Progenitor cell of endocrine pancreas (in vitro differentiated cells): Measurements from ENCODE around the gene ACVR2B. TPM values are rescaled to one million over a fixed set of nuclear protein-coding genes. Genes with fewer than 3 reads are reported as not detected.
"Not testable (repeated sequence)": the region's sequence is repeated elsewhere in the genome, so short reads cannot be mapped to it uniquely, and the experiment has no call there.

Source experiments
- DNase-seq: peaks from one replicate; pipeline ENCODE4 v3.0.0; 2021; ENCODE audit warnings: low spot score; ENCODE audit not compliant: unreplicated experiment
- H3K27ac Mint-ChIP-seq: 2 replicates; pipeline ENCODE4 v1.8.0; 2021; ENCODE audit warnings: mild to moderate bottlenecking, moderate library complexity, mixed read lengths
- H3K27me3 Mint-ChIP-seq: 2 replicates; pipeline ENCODE4 v1.8.0; 2021; ENCODE audit warnings: mixed read lengths
- H3K36me3 Mint-ChIP-seq: 2 replicates; pipeline ENCODE4 v1.8.0; 2022; ENCODE audit warnings: mixed read lengths; ENCODE audit not compliant: insufficient read depth
- H3K4me1 Mint-ChIP-seq: 2 replicates; pipeline ENCODE4 v1.8.0; 2021; ENCODE audit warnings: low read depth, mixed read lengths
- H3K4me3 Mint-ChIP-seq: 2 replicates; pipeline ENCODE4 v1.8.0; 2021; ENCODE audit warnings: low read depth, mild to moderate bottlenecking, moderate library complexity, mixed read lengths
- H3K9me3 Mint-ChIP-seq: 2 replicates; pipeline ENCODE4 v1.8.0; 2021; ENCODE audit warnings: low read depth, mixed read lengths
- CTCF ChIP-seq: fragments of 200-600 bp; sonication (generic); IDR thresholded peaks from one replicate; pipeline ENCODE4 v1.5.0; 2021; ENCODE audit warnings: antibody characterized with exemption, mild to moderate bottlenecking; ENCODE audit not compliant: unreplicated experiment
- total RNA-seq: library from RNA; stranded (reverse); gene quantifications from 2 replicates; pipeline ENCODE4 v1.2.1, GENCODE V29; 2021

Gene ACVR2B
- total RNA-seq, 1 donor from 2014 or later: 83.9 TPM

- peaks cover 19% of the 10 kb centered on the region for H3K4me1 Mint-ChIP-seq
- not testable (repeated sequence) for H3K27me3 Mint-ChIP-seq, DNase-seq, H3K4me3 Mint-ChIP-seq, H3K27ac Mint-ChIP-seq
- H3K36me3 Mint-ChIP-seq: peaks cover 15% of the 10 kb centered on the region
- peaks cover 32% of the 10 kb centered on the region for H3K9me3 Mint-ChIP-seq
Observed at GRCh38 chr3:38438436-38439069, 15.1 kb upstream of the ACVR2B start.

- H3K36me3 Mint-ChIP-seq, H3K27me3 Mint-ChIP-seq, H3K27ac Mint-ChIP-seq, H3K9me3 Mint-ChIP-seq, DNase-seq, H3K4me3 Mint-ChIP-seq: not testable (repeated sequence)
- H3K4me1 Mint-ChIP-seq: peaks cover 22% of the 10 kb centered on the region
Observed at GRCh38 chr3:38443205-38443604, 10.5 kb upstream of the ACVR2B start.

- Mint-ChIP-seq H3K4me1 (peaks cover 10% of the 10 kb centered on the region), H3K27me3 (no peaks in the 10 kb centered on the region), H3K9me3 (peaks cover 8% of the 10 kb centered on the region), H3K36me3 (peaks cover 7% of the 10 kb centered on the region), H3K27ac (no peak overlapping the region), H3K4me3 (no peak overlapping the region)
- DNase-seq: no peak
- no peak for TF ChIP-seq CTCF
Observed at GRCh38 chr3:38446085-38446686, 7.5 kb upstream of the ACVR2B start.

- H3K27ac Mint-ChIP-seq: no peak overlapping the region
- H3K36me3 Mint-ChIP-seq: peaks cover 7% of the 10 kb centered on the region
- no peaks in the 10 kb centered on the region for H3K27me3 Mint-ChIP-seq
- no peak overlapping the region for H3K4me3 Mint-ChIP-seq
- no peak for DNase-seq
- no peak for TF ChIP-seq CTCF
- peaks cover 8% of the 10 kb centered on the region for H3K9me3 Mint-ChIP-seq
- H3K4me1 Mint-ChIP-seq: peaks cover 6% of the 10 kb centered on the region
Observed at GRCh38 chr3:38446812-38447211, 6.9 kb upstream of the ACVR2B start.

GRCh38 chr3:38450853-38451252, 2.8 kb upstream of the ACVR2B start:
- Mint-ChIP-seq H3K27ac (no peak overlapping the region), H3K9me3 (peaks cover 8% of the 10 kb centered on the region), H3K36me3 (peaks cover 7% of the 10 kb centered on the region), H3K27me3 (no peaks in the 10 kb centered on the region), H3K4me1 (peaks cover 6% of the 10 kb centered on the region), H3K4me3 (no peak overlapping the region)
- no peak for TF ChIP-seq CTCF
- no peak for DNase-seq

- Mint-ChIP-seq H3K4me1 (peaks cover 32% of the 10 kb centered on the region), H3K9me3 (peaks cover 8% of the 10 kb centered on the region), H3K27ac (no peak overlapping the region), H3K27me3 (no peaks in the 10 kb centered on the region), H3K36me3 (peaks cover 7% of the 10 kb centered on the region), H3K4me3 (peak overlapping the region; percentile 99)
- no peak for TF ChIP-seq CTCF
- DNase-seq: no peak
Observed at GRCh38 chr3:38453913-38454177, 155 bp downstream of the ACVR2B start.
